ENCODE measurements around the gene NPTX1.

DNA sequence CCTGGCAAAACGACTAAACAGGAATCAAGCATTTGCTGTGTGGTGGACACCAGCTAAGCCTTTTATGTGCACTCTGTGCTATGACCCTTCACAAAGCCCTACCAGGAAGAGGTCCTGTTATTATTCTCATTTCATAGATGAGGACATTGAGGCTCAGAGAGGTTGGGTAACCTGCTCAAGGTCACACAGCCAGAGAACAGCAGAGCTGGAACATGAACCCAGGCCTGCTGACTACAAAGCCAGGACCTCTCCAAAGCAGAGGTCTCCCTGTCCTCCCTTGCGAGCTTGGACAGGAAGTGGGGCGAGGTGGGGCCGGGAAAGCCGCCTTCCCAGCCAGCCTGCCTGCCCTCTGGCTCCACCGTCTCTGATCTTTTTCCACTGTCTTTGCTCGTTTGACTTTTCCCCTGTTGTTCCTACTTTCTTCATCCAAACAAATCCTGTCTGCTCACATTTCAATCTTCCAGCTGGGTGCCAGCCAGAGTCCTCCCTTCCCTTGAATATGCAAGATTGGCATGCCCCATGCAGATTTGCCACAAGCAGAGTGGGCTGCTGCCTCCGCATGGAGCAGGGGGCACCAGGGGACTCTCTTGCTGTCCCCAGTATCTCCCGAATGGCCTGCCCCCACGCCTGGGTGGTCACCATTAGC, 44.5 kb upstream of the NPTX1 start:
- TF ChIP-seq, protein P1, sequence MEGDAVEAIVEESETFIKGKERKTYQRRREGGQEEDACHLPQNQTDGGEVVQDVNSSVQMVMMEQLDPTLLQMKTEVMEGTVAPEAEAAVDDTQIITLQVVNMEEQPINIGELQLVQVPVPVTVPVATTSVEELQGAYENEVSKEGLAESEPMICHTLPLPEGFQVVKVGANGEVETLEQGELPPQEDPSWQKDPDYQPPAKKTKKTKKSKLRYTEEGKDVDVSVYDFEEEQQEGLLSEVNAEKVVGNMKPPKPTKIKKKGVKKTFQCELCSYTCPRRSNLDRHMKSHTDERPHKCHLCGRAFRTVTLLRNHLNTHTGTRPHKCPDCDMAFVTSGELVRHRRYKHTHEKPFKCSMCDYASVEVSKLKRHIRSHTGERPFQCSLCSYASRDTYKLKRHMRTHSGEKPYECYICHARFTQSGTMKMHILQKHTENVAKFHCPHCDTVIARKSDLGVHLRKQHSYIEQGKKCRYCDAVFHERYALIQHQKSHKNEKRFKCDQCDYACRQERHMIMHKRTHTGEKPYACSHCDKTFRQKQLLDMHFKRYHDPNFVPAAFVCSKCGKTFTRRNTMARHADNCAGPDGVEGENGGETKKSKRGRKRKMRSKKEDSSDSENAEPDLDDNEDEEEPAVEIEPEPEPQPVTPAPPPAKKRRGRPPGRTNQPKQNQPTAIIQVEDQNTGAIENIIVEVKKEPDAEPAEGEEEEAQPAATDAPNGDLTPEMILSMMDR (IDR thresholded peaks at IDR 0.05; ENCODE audit: low read depth, low read length, missing input control): no peak
- TF ChIP-seq YY1 (IDR thresholded peaks at IDR 0.05) (no peak), SP1 (IDR thresholded peaks at IDR 0.05) (no peak), FOXA2 (IDR thresholded peaks at IDR 0.05) (no peak), RAD21 (IDR thresholded peaks at IDR 0.05) (no peak), EGR1 (IDR thresholded peaks at IDR 0.05; ENCODE audit: low read depth in 2 of 2) (no peak)
- TF ChIP-seq, protein P2, sequence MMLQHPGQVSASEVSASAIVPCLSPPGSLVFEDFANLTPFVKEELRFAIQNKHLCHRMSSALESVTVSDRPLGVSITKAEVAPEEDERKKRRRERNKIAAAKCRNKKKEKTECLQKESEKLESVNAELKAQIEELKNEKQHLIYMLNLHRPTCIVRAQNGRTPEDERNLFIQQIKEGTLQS (IDR thresholded peaks at IDR 0.05): no peak
- TF ChIP-seq, protein P3, sequence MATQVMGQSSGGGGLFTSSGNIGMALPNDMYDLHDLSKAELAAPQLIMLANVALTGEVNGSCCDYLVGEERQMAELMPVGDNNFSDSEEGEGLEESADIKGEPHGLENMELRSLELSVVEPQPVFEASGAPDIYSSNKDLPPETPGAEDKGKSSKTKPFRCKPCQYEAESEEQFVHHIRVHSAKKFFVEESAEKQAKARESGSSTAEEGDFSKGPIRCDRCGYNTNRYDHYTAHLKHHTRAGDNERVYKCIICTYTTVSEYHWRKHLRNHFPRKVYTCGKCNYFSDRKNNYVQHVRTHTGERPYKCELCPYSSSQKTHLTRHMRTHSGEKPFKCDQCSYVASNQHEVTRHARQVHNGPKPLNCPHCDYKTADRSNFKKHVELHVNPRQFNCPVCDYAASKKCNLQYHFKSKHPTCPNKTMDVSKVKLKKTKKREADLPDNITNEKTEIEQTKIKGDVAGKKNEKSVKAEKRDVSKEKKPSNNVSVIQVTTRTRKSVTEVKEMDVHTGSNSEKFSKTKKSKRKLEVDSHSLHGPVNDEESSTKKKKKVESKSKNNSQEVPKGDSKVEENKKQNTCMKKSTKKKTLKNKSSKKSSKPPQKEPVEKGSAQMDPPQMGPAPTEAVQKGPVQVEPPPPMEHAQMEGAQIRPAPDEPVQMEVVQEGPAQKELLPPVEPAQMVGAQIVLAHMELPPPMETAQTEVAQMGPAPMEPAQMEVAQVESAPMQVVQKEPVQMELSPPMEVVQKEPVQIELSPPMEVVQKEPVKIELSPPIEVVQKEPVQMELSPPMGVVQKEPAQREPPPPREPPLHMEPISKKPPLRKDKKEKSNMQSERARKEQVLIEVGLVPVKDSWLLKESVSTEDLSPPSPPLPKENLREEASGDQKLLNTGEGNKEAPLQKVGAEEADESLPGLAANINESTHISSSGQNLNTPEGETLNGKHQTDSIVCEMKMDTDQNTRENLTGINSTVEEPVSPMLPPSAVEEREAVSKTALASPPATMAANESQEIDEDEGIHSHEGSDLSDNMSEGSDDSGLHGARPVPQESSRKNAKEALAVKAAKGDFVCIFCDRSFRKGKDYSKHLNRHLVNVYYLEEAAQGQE (IDR thresholded peaks at IDR 0.05): no peak
- TF ChIP-seq, protein P4, sequence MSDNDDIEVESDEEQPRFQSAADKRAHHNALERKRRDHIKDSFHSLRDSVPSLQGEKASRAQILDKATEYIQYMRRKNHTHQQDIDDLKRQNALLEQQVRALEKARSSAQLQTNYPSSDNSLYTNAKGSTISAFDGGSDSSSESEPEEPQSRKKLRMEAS (IDR thresholded peaks at IDR 0.05): no peak
- TF ChIP-seq, protein P5, sequence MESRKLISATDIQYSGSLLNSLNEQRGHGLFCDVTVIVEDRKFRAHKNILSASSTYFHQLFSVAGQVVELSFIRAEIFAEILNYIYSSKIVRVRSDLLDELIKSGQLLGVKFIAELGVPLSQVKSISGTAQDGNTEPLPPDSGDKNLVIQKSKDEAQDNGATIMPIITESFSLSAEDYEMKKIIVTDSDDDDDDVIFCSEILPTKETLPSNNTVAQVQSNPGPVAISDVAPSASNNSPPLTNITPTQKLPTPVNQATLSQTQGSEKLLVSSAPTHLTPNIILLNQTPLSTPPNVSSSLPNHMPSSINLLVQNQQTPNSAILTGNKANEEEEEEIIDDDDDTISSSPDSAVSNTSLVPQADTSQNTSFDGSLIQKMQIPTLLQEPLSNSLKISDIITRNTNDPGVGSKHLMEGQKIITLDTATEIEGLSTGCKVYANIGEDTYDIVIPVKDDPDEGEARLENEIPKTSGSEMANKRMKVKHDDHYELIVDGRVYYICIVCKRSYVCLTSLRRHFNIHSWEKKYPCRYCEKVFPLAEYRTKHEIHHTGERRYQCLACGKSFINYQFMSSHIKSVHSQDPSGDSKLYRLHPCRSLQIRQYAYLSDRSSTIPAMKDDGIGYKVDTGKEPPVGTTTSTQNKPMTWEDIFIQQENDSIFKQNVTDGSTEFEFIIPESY (IDR thresholded peaks at IDR 0.05): no peak
